Mucosa of descending colon (tissue), 3 donors: ENCODE measurements around the gene SEPTIN12. TPM values are rescaled to one million over a fixed set of nuclear protein-coding genes. Genes with fewer than 3 reads are reported as not detected.
"Not testable (repeated sequence)": the region's sequence is repeated elsewhere in the genome, so short reads cannot be mapped to it uniquely, and the experiment has no call there.

Experiments
- ATAC-seq: fragments of 200-7000 bp; cut with Tn5 transposase; one replicate; pipeline ENCODE4 v1.9.1; 2020; ENCODE audit warnings: mild to moderate bottlenecking, moderate library complexity
- DNase-seq, 3 donors: peaks; one replicate each; pipeline ENCODE4 v3.0.0-alpha.2; 2020
- H3K36me3 ChIP-seq: fragments of 200-600 bp; one replicate; pipeline ENCODE4 v1.8.0; 2021; ENCODE audit warnings: low read depth, mild to moderate bottlenecking
- H3K4me1 ChIP-seq: fragments of 200-600 bp; one replicate; pipeline ENCODE4 v1.8.0; 2021; ENCODE audit warnings: low read depth, mild to moderate bottlenecking
- H3K4me3 ChIP-seq: fragments of 200-600 bp; one replicate; pipeline ENCODE4 v1.8.0; 2021; ENCODE audit warnings: mild to moderate bottlenecking
- H3K9me3 ChIP-seq: fragments of 200-600 bp; one replicate; pipeline ENCODE4 v1.8.0; 2021; ENCODE audit warnings: mild to moderate bottlenecking
- CTCF ChIP-seq: fragments of 200-600 bp; IDR thresholded peaks from one replicate; pipeline ENCODE4 v1.8.0; 2022; ENCODE audit warnings: antibody characterized with exemption, mild to moderate bottlenecking
- intact Hi-C, 2 donors: fragments of 100-400 bp; cut with DNase I in 1 of 2; cut with micrococcal nuclease in 1 of 2; formaldehyde crosslinking; loops; one replicate each; pipeline versions ENCODE4 v1.11.0 to v1.11.1; 2022; cut with DNase I, micrococcal nuclease
- total RNA-seq, 3 donors: library from RNA; stranded (reverse); fragmentation: NEBNext Ultra II Directional in 2 of 3; extraction: Animal tissue kit (Norgen Biotek cat#: 25700) in 2 of 3; gene quantifications; one replicate each; pipeline versions ENCODE4 v1.2.1 to v1.2.4, GENCODE V29; 2021 to 2023
- donor health status: DM: no; HTN: no; CAD: no; lungs with moderate emphysema.
- donor health status: DM: no; HTN: no; CAD: no.
- donor health status: DM: no; HTN: yes; CAD: no.

Gene SEPTIN12
- total RNA-seq, 3 donors from 2014 or later = 1.1 TPM; not detected in 2

- TF ChIP-seq CTCF = no peak
- H3K9me3 ChIP-seq = no peaks in the 10 kb centered on the region
- peak; percentile 40 for ATAC-seq
- H3K4me1 ChIP-seq = no peaks in the 10 kb centered on the region
- intact Hi-C loops = no loop called here
- no peaks in the 10 kb centered on the region for H3K36me3 ChIP-seq
- no peak overlapping the region for H3K4me3 ChIP-seq
- no peak for DNase-seq
These were observed 344 bp upstream of the SEPTIN12 start for GRCh38 chr16:4788489-4788889.

GRCh38 chr16:4787068-4787467 lies 1.1 kb downstream of the SEPTIN12 start:
- DNase-seq (no peak), ATAC-seq (no peak)
- H3K36me3 ChIP-seq = no peaks in the 10 kb centered on the region
- H3K4me1 ChIP-seq = no peaks in the 10 kb centered on the region
- H3K4me3 ChIP-seq = no peak overlapping the region
- intact Hi-C loops = no loop called here
- H3K9me3 ChIP-seq = no peaks in the 10 kb centered on the region
- TF ChIP-seq CTCF = no peak

GRCh38 chr16:4785758-4786433 lies 2.2 kb downstream of the SEPTIN12 start:
- TF ChIP-seq CTCF = no peak
- Histone ChIP-seq H3K4me1 (no peaks in the 10 kb centered on the region), H3K36me3 (no peaks in the 10 kb centered on the region), H3K9me3 (no peaks in the 10 kb centered on the region), H3K4me3 (no peak overlapping the region)
- intact Hi-C loops = no loop called here
- ATAC-seq (peak; percentile 41), DNase-seq (no peak)

GRCh38 chr16:4784444-4784987 lies 3.6 kb downstream of the SEPTIN12 start:
- intact Hi-C loops, DNase-seq, H3K9me3 ChIP-seq, H3K36me3 ChIP-seq, H3K4me1 ChIP-seq, ATAC-seq, H3K4me3 ChIP-seq: not testable (repeated sequence)

- ATAC-seq (no peak), DNase-seq (no peak)
- Histone ChIP-seq H3K4me1 (no peaks in the 10 kb centered on the region), H3K36me3 (no peaks in the 10 kb centered on the region), H3K4me3 (no peak overlapping the region), H3K9me3 (no peaks in the 10 kb centered on the region)
- no peak for TF ChIP-seq CTCF
- intact Hi-C loops = no loop called here
These were observed 4.2 kb downstream of the SEPTIN12 start for GRCh38 chr16:4783951-4784336.

- no peak for TF ChIP-seq CTCF
- Histone ChIP-seq H3K4me3 (no peak overlapping the region), H3K9me3 (no peaks in the 10 kb centered on the region), H3K4me1 (no peaks in the 10 kb centered on the region), H3K36me3 (no peaks in the 10 kb centered on the region)
- intact Hi-C loops = no loop called here
- no peak for ATAC-seq
- no peak for DNase-seq
These were observed 4.7 kb downstream of the SEPTIN12 start for GRCh38 chr16:4783251-4783950.
